ENCODE data around the gene OSBPL9.

- TF ChIP-seq CTCF (conservative IDR thresholded peaks at IDR 0.05; ENCODE audit: low read length) (no peak), EZH2phosphoT487 (IDR thresholded peaks at IDR 0.05; ENCODE audit: borderline replicate concordance, low read depth, low read length) (no peak)
Observed at GRCh38 chr1:51679435-51679834, 62.5 kb downstream of the OSBPL9 start.

Measured in OCI-LY7 (cell line).